ENCODE results near the gene EMID1.

Gene EMID1

DNA sequence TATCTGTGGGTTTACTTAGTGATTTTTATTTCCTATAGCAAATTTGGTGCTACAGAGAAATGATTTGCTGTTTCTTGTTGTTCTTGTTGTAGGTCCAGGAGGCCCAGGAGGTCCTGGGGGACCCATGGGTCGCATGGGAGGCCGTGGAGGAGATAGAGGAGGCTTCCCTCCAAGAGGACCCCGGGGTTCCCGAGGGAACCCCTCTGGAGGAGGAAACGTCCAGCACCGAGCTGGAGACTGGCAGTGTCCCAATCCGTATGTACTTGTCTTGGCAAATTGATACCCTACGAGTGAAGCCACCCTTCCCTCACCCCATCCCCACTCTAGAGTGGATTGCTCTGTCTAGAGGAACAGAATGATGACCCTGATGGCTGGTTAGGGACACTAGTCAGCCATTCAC lies 92.9 kb downstream of the EMID1 start:
- DNase-seq = no peak

DNA sequence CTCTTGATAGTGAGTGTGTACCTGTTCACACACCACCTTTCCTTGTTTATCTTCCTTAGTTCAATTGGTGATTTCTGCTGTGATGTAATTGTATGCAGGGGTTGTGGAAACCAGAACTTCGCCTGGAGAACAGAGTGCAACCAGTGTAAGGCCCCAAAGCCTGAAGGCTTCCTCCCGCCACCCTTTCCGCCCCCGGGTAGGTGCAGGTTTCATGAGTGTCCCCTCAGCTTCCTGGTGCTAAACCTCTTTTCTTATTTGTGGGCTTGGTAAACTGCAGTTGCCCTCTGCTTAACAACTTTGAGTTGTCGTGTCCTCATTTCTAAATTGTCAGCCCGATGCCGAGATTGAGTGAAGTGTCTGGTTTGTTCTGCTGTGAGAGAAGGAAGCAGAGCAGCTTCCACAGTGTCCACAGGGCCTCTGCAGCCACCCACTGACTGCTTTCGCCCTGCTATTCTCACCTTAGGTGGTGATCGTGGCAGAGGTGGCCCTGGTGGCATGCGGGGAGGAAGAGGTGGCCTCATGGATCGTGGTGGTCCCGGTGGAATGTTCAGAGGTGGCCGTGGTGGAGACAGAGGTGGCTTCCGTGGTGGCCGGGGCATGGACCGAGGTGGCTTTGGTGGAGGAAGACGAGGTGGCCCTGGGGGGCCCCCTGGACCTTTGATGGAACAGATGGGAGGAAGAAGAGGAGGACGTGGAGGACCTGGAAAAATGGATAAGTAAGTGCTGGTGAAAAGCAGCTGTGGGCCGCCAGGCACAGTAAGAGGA lies 93.6 kb downstream of the EMID1 start:
- no peak for DNase-seq

DNA sequence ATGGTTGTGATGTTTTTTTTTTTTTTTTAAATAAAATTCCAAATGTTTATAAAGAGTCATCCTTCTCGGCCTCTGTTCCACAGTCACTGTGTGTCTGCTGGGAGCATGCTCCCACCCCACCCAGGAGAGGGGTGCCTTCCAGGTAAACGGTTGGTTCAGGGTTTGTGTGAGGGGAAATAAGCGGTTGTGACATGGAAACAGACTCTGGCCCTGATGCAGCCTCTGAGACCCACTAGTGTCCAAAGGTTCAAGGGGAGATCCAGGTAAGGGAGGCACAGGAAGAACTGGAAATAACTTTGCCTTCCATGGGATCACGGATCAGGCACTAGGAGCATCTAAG lies 94.7 kb downstream of the EMID1 start:
- DNase-seq = no peak

DNA sequence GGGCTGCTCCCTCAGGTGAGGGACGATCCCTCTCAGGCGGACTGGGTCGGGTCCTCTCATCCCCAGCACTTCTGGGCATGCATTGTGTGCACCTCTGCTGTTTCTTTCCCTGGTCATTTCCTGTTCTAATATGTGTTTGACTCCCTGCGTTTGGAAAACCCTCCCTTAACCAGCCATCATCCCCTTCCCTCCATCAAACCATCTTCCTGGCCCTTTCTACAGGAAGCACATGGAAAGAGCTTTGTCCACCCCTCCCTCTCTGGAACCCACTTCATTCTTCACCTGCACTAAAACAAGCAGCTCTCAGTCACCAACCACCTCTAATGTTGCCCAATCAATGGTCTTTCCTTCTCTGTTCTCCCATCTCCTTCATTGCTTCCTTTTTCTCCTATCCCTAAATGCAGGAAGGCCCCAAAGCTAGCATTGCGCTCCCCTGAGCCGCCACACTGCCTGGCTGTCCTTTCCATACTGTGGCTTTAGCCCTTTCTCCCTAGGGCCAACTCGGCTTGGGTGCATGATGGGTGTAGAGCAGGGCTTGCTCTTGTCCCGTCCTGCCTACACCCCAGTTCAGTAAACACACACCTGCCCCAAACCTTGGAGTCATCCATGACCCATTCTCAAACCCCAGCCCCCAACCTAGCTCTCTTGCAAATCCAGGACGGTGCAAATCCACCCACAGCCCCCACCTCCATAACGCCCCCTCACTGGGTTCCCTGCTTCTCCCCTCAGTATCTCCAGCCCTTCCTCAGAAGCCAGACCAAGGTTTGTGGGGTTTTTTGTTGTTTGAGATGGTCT lies 95.3 kb downstream of the EMID1 start:
- no peak for DNase-seq

DNA sequence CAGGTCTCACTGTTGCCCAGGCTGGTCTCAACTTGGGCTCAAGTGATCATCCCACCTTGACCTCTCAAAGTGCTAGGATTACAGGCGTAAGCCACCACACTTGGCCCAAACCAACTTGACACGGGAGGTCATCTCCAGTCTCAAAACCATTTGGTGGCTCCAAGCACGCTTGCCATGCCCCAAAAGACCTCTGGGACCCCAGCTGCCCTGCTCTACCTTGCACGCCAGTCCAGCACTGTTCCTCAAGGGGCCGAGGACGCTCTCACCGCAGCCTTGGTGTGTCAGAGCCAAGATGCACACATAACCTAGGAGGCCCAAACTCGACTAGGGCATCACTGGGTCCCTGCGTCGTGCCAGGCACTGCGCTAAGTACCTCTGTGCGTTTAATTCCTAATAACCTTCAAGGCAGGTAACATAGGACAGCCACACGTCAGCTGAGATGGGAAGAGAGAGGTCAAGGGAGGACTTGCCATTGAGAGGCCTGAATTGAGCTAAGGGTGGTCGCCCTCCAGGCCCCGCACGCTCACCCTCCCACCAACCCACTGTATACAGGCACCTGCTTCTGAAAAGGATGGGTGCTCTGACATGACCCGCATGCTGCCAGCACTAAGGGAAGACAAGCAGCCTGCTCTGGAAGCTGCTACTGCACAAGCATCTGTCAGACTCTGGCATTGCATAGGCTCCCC lies 96.2 kb downstream of the EMID1 start:
- DNase-seq = no peak

DNA sequence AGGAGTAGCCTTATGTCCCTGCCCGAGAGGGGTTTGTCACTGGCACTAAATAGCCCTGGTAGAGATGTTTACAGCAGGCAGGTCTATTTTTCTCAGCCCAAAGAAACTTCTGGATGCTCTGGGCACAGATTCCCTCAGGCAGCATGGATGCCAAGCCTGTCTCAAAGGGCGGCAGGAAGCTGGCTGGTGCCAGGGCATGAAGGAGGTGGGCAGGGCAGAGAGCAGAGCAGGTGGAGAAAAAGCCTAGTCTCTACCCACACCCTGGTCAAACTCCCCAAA lies 96.6 kb downstream of the EMID1 start:
- DNase-seq = no peak

DNA sequence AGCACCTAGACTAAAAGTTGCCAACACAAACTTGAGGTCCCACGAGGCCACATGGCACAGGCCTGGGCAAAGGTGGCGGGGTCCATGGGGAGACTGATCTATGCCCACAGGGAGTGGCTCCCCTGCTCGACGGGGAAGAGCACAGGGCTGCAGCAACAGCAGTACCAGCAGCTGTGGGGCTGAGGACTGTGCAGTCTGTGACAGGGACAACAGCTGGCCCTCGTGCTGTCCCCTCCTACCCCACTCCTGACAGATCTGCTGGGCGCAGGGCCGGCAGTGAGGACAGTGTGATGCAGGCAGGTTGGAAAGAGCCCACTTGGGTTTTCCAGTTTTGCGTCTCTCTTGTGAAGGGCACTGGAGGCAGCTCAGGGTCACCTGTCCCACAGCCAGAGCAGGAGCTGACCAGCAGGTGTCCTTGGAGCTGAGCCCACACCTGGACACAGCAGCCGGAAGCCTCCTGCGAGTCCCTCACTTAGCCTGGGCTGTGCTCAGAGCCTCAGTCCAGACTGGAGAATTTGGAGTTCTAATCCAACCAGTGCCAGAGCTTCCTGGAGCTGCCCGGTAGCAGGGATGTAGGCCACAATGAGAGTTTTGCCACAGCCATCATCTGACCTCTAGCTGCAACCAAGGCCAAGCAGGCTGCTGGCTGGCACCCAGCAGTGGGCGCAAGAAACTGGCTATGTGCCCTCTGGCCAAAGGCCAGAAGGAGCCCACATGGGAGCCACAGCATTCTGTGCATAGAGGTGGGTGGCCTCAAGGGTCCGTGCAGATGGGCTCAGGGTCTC lies 97.2 kb downstream of the EMID1 start:
- no peak for DNase-seq

DNA sequence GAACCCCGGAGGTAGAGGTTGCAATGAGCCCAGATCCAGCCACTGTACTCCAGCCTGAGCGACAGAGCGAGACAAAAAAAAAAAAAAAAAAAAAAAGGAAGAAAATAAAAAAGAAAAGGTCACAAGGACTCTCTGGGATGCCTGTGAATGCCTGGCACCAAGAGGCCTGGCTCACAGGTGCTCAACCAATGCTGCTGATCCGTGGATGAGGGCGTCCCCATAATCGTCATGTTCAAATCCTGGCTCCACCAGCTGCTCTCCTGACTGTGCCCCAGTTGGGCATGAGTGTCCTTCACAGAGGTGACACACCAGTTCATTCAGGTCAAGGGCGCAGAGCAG lies 100.1 kb downstream of the EMID1 start:
- DNase-seq = no peak

DNA sequence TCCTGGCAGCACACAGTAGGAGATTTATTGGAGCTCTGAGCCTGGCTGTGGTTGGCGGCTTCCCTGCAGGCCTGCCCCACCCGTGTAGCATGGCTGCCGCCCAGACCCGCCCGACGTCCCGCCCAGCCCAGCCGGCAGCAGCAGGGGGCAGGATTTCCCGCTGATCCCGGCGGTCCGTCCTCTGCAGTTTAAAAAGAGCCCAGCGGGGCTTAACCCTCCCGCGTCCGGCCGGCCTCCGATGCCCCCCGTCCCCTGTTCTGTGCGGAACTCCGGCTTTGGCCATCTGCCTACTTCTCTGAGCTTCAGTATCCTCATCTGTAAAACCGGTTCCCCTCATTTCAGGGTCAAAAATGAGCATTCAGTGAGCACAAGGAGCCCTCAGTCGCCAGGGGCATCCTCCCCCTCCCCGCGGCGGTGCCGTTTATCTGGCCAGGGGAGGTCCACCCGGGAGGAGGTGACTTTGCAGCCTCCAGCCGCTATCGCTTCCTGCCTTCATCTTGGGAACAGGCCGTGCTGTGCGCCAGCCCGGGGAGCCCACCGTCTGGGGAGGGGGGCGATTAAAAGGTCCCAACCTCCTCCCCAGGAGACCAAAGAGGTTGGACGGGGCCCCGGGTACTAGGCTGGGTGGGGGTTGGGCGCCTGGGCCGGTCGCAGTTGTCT lies 100.6 kb downstream of the EMID1 start, which contains the start of gene GAS2L1:
Gene GAS2L1 (plus strand): TSS at position 476 of the 660 bp plus-strand sequence. CDS start 1,456 bp downstream, outside the sequence.
- peak; percentile 49 for DNase-seq

DNA sequence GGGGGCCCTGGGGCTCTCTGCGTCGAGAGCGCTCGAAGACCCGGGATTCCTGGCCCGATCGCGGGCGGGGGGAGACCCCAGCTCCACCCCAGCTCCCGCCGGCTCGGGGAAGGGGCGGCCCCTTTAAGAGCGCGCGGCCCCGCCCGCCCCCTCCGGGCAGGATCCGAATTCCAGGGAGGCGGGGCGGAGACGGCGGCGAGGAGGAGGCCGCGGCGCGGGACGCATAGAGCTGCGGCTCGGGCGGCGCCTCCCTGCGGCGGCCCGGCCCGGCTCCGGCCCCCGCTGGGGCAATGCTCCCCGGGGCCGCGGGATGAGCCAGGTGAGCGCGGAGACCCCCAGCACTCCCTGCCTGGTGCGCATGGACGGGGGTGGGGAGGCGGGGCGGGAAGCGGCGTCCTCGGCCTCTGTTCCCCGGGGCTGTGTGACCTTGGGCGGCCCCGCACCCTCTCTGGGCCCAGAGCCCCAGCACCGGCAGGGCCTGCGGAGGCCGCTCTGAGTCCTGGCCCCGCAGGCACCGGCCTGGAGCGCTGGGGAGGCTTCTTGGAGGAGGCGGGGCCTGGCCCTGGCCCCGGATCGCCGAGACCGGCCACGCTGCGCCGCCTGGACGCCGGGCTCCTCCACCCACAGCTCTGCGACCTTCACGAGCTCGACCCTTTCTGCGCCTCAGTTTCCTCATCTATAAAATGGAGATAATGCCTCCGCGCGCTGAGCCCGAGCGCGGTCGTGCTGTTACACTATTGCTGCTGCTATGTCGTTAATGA lies 101.3 kb downstream of the EMID1 start:
- peak; percentile 33 for DNase-seq

DNA sequence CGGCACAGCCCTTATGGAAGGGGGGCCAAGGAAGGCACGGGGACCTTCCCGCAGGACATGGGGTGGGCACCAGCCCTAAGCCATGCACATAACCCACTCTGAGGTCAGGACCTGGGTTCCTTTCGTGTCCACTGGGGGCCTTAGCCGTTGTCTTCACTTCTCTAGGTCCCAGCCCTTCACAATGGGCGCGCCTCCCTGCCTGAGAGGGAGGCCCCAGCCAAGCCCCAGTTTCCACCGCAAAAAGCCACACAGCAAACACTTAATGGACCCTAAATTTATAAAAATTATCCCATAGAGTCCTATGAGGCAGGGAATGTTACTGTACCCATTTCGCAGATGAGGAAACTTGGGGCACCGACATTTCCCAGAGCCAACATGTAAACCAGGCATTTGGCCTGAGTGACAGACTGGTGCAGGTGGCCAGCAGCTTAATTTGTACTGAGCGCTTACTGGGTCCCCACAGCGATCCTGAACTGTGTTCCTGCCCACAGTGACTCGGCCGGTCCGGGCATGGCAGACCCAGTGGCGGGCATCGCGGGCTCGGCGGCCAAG lies 102.0 kb downstream of the EMID1 start:
- no peak for DNase-seq

DNA sequence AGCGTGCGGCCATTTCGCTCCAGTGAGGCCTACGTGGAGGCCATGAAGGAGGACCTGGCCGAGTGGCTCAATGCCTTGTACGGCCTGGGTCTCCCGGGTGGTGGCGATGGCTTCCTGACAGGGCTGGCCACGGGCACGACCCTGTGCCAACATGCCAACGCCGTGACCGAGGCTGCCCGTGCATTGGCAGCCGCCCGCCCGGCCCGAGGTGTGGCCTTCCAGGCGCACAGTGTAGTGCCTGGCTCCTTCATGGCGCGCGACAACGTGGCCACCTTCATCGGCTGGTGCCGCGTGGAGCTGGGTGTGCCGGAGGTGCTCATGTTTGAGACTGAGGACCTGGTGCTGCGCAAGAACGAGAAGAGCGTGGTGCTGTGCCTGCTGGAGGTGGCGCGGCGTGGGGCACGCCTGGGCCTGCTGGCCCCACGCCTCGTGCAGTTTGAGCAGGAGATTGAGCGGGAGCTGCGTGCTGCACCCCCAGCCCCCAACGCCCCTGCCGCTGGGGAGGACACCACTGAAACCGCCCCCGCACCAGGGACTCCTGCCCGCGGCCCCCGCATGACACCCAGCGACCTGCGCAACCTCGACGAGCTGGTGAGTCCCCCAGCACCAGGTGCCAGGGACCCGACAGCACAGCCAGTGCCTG lies 102.6 kb downstream of the EMID1 start:
- DNase-seq = no peak

DNA sequence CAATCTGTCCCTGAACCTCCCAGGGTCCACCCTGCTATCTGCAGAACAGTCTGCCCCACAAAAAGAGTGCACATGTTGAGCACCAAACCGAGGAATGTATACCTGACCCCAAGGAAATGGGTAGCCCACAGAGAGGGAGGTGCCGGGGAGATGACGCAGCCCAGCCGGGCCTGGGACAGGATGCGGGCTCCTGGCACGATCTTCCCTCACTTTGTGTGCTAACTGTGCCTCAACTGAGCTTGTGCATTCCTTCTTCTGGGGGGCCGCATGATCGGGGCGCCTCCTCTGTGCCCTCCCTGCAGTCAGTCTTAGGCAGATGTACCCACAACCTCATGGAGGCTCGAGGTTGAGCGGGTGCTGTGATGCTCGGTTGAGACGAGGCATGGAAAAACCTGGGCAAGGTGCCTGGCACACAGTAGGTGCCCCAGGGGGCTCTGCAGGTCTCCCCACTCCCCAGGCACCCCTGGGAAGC lies 103.1 kb downstream of the EMID1 start:
- no peak for DNase-seq

All from NCI-H2029 (cell line).